ENCODE results near the gene NFKBIE.

DNA sequence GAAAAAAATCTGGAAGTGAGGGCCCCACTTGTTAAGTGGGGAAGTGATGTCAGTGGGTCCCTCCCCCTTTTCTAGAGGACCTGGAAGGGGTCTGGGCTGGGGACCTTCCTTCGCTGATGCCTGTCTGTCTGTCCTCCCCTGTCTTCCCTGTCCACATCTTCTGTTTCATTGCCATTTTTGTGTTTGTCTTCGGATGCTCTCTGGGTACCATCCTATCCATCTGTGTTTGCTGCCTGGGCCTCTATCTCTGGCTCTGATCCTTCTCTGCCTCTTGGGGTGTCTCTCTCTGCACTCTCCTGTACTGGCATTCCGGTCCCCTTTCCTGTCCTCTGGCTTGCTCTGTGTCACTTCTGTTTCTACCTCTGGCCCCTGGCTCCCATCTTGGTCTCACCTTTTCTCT, 7.2 kb upstream of the NFKBIE start:
- TF ChIP-seq, protein P1, sequence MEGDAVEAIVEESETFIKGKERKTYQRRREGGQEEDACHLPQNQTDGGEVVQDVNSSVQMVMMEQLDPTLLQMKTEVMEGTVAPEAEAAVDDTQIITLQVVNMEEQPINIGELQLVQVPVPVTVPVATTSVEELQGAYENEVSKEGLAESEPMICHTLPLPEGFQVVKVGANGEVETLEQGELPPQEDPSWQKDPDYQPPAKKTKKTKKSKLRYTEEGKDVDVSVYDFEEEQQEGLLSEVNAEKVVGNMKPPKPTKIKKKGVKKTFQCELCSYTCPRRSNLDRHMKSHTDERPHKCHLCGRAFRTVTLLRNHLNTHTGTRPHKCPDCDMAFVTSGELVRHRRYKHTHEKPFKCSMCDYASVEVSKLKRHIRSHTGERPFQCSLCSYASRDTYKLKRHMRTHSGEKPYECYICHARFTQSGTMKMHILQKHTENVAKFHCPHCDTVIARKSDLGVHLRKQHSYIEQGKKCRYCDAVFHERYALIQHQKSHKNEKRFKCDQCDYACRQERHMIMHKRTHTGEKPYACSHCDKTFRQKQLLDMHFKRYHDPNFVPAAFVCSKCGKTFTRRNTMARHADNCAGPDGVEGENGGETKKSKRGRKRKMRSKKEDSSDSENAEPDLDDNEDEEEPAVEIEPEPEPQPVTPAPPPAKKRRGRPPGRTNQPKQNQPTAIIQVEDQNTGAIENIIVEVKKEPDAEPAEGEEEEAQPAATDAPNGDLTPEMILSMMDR (IDR thresholded peaks at IDR 0.05; ENCODE audit: insufficient read depth, low read depth, low read length), result no peak
- TF ChIP-seq EZH2 (IDR thresholded peaks at IDR 0.05; ENCODE audit: insufficient read depth, low read length), result no peak
